WI38 (cell line): ENCODE data around the gene RPL32.

Experiments
- H3K4me3 ChIP-seq: 2 replicates; pipeline ENCODE4 v1.5.1; 2011; ENCODE audit warnings: low read depth, mild to moderate bottlenecking, control low read depth, low read length
- CTCF ChIP-seq: IDR thresholded peaks from 2 replicates; pipeline ENCODE4 v1.5.1; 2012; ENCODE audit warnings: low read depth, mild to moderate bottlenecking, control low read depth, low read length

Gene RPL32

GRCh38 chr3:12841149-12841969 is at the start of gene RPL32:
RPL32 (minus strand) TSS chr3:12841565; CDS start chr3:12840237, 1,328 bp downstream.
- H3K4me3 ChIP-seq, result peak within 1 kb of the TSS; percentile 96
- TF ChIP-seq CTCF, result peak; percentile 73

GRCh38 chr3:12890610-12891390 is 49.4 kb upstream of the RPL32 start:
- H3K4me3 ChIP-seq, result no peak overlapping the region
- no peak for TF ChIP-seq CTCF

- no peak overlapping the region for H3K4me3 ChIP-seq
- TF ChIP-seq CTCF, result no peak
These were observed 45.4 kb upstream of the RPL32 start for GRCh38 chr3:12886736-12887135.

- no peak overlapping the region for H3K4me3 ChIP-seq
- no peak for TF ChIP-seq CTCF
These were observed 44.8 kb upstream of the RPL32 start for GRCh38 chr3:12886106-12886679.

- no peak for TF ChIP-seq CTCF
- no peak overlapping the region for H3K4me3 ChIP-seq
These were observed 44.2 kb upstream of the RPL32 start for GRCh38 chr3:12885583-12885930.

GRCh38 chr3:12884790-12885582 is 43.6 kb upstream of the RPL32 start:
- no peak for TF ChIP-seq CTCF
- no peak overlapping the region for H3K4me3 ChIP-seq
